GM18951 (cell line): Measurements from ENCODE around the gene KAT2B.

Source experiments
- POLR2A ChIP-seq: IDR thresholded peaks from 4 replicates; pipeline ENCODE4 v1.6.1; 2011; ENCODE audit warnings: mild to moderate bottlenecking; ENCODE audit not compliant: insufficient read length, insufficient read depth; ENCODE audit errors: extremely low read depth
- in situ Hi-C: fragments of 300-500 bp; cut with MboI; formaldehyde crosslinking; loops from one replicate; pipeline ENCODE4 v1.12.0; 2022; ENCODE audit warnings: low sequenced_read_pairs, mixed read lengths, inconsistent platforms; ENCODE audit not compliant: unreplicated experiment

Gene KAT2B

GRCh38 chr3:20076296-20076997, 36.2 kb downstream of the KAT2B start:
- in situ Hi-C loops: no loop called here
- no peak for TF ChIP-seq POLR2A

- no peak for TF ChIP-seq POLR2A
- in situ Hi-C loops: no loop called here
Observed at GRCh38 chr3:20077068-20077467, 36.8 kb downstream of the KAT2B start.

- in situ Hi-C loops: no loop called here
- TF ChIP-seq POLR2A: no peak
Observed at GRCh38 chr3:20078194-20078714, 38.0 kb downstream of the KAT2B start.

- in situ Hi-C loops: no loop called here
- no peak for TF ChIP-seq POLR2A
Observed at GRCh38 chr3:20079621-20080020, 39.4 kb downstream of the KAT2B start.

- TF ChIP-seq POLR2A: no peak
- in situ Hi-C loops: no loop called here
Observed at GRCh38 chr3:20080956-20081554, 40.8 kb downstream of the KAT2B start.

GRCh38 chr3:20083253-20083652, 43.0 kb downstream of the KAT2B start:
- in situ Hi-C loops: no loop called here

GRCh38 chr3:20083953-20084352, 43.7 kb downstream of the KAT2B start:
- no peak for TF ChIP-seq POLR2A
- in situ Hi-C loops: no loop called here

More at GRCh38 chr3:20083253-20083652, 43.0 kb downstream of the KAT2B start:
- TF ChIP-seq POLR2A: no peak

- no peak for TF ChIP-seq POLR2A
Observed at GRCh38 chr3:20091331-20092047, 51.2 kb downstream of the KAT2B start.

GRCh38 chr3:20095470-20095869, 55.2 kb downstream of the KAT2B start:
- in situ Hi-C loops: no loop called here
- no peak for TF ChIP-seq POLR2A

More at GRCh38 chr3:20091331-20092047, 51.2 kb downstream of the KAT2B start:
- in situ Hi-C loops: no loop called here

GRCh38 chr3:20096135-20096685, 56.0 kb downstream of the KAT2B start:
- in situ Hi-C loops: no loop called here

GRCh38 chr3:20097015-20097414, 56.8 kb downstream of the KAT2B start:
- in situ Hi-C loops: no loop called here
- TF ChIP-seq POLR2A: no peak

More at GRCh38 chr3:20096135-20096685, 56.0 kb downstream of the KAT2B start:
- TF ChIP-seq POLR2A: no peak

- in situ Hi-C loops: no loop called here
- no peak for TF ChIP-seq POLR2A
Observed at GRCh38 chr3:20099060-20099459, 58.8 kb downstream of the KAT2B start.

GRCh38 chr3:20100151-20100550, 59.9 kb downstream of the KAT2B start:
- no peak for TF ChIP-seq POLR2A
- in situ Hi-C loops: no loop called here
